Central memory CD4-positive, alpha-beta T cell (primary cell): ENCODE results near the gene LAG3.
A peak's percentile ranks its signal among the peaks of the same experiment; 100 is the strongest.
"Not testable (repeated sequence)": the region's sequence is repeated elsewhere in the genome, so short reads cannot be mapped to it uniquely, and the experiment has no call there.

ENCODE experiments used
- DNase-seq: peaks from one replicate; pipeline ENCODE4 v3.0.0; 2022
- total RNA-seq, 3 experiments: gene quantifications; one replicate each; lab custom pipeline; 2026; lab: John Stamatoyannopoulos, UW

Gene LAG3
- 0.49 to 4.1 (median 0.78) reads per million in 3 experiments for total RNA-seq

DNA sequence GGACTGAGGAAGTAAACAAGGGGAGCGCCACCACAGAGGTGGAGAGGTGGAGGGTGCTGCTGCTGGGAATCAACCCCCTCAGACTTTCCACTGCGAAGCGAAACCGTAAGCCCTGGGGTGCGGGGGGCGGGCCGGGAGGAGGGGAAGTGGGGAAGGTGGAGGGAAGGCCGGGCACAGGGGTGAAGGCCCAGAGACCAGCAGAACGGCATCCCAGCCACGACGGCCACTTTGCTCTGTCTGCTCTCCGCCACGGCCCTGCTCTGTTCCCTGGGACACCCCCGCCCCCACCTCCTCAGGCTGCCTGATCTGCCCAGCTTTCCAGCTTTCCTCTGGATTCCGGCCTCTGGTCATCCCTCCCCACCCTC is at the start of gene LAG3:
Gene LAG3, plus strand, starts transcription at position 190 of the 365 bp plus-strand sequence. CDS start 333 bp downstream, outside the sequence.
- no peak for DNase-seq

DNA sequence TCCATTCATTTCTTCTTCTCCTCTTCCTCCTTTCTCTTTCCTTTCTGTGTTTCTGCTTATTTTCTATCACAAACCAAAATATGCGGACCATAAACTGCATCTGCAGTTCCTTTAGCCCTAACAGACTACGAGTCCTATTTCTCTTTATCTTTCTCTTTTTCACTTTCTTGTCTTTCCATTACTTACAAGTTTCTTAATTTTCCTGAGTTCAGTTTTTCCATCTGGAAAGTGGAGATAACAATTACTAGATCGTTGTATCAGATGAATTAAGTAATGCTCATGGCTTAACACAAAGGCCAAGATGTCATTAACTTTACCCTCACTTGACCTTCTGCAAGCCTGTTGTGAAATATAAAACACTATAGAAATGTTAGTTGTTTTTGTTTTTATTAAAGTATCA is 49.5 kb upstream of the LAG3 start:
- no peak for DNase-seq

DNA sequence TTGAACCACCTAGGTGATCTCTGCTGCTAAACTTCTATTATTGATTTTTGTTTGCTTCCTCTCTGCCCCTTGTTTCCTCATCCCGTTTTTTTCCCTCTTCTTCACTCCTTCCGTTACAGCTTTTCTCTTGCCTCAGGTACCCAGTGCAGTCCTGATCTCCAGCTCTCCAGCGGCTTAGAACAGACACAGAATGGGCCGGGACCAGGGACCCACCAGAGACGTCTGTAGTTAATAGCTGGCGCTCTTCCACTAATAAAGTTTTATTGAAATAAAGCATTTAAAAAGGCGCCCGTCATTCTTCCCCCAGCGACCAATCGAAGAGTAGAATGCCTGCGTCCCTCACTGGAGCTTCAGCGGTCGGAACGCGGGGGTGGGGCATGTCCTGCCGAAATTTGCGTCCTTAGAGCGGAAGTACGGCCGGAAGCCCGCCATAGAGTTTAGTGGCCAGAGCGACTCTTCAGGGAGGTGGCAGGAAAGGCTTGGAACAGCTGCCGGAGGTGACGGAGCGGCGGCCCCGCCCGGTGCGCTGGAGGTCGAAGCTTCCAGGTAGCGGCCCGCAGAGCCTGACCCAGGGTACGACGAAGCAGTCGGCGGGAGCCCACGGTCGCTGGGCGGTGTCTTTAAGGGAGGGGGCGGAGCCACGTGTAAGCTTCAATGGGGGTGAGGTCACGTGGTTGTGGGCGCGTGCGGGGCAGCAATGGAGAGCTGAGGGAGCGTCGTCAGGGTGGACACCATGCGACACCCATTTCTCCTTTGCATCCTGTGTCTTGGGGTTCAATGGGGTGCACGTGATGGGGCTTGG is 48.5 kb upstream of the LAG3 start, which contains the start of gene COPS7A:
Gene COPS7A, plus strand, starts transcription at position 440 of the 802 bp plus-strand sequence. CDS start 611 bp downstream, outside the sequence.
- peak; percentile 95 for DNase-seq

DNA sequence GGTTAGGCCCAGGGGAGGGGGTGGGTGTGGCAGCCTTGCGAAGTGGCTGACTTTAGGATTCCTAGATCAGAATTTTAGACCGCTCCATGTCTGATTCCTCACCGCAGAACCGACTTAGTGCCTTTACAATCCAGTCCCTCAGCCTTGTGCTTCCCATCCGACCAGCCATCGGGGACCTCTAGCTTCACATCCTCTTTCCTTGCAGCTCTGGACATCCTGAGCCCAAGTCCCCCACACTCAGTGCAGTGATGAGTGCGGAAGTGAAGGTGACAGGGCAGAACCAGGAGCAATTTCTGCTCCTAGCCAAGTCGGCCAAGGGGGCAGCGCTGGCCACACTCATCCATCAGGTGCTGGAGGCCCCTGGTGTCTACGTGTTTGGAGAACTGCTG is 47.9 kb upstream of the LAG3 start:
- DNase-seq: peak; percentile 27

DNA sequence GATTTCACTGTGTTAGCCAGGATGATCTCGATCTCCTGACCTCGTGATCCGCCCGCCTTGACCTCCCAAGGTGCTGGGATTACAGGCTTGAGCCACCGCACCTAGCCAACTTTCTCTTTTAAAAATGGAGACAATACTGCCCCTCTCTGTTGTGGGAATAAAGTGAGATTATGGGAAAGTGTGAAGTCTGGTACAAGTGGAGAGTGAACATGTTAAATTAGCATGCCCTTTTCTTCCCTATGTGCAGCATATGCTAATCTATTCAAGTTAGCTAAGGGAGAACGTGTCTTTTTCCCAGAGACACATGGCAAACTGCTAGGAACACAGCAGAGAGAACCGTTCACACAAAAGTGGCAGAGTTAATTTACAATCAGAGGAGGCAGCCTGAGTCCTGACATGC is 47.0 kb upstream of the LAG3 start:
- DNase-seq: no peak

DNA sequence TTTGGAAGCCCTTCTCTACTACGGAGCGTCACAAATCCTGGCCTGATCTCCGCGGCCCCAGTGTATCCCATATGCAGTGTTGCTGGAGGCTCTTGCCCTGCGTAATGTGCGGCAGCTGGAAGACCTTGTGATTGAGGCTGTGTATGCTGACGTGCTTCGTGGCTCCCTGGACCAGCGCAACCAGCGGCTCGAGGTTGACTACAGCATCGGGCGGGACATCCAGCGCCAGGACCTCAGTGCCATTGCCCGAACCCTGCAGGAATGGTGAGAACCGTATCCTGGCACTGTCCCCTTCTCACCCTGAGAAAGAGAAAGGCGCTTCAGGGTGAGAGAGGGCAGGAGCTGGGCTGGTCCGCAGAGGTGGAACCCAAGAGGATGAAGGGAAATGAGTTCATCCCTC is 43.1 kb upstream of the LAG3 start:
- DNase-seq: no peak

DNA sequence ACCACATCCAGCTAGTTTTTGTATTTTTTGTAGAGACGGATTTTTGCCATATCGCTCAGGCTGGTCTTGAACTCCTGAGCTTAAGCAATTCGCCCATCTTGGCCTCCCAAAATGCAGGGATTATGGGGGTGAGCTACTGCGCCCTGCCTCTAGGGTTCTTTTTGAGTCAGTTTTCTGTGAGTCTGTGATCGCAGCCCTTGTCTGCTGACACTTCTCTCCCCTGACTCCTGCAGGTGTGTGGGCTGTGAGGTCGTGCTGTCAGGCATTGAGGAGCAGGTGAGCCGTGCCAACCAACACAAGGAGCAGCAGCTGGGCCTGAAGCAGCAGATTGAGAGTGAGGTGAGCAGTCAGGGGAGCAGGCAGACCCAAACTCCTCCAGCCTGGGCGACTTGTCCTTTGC is 42.2 kb upstream of the LAG3 start:
- DNase-seq: no peak

DNA sequence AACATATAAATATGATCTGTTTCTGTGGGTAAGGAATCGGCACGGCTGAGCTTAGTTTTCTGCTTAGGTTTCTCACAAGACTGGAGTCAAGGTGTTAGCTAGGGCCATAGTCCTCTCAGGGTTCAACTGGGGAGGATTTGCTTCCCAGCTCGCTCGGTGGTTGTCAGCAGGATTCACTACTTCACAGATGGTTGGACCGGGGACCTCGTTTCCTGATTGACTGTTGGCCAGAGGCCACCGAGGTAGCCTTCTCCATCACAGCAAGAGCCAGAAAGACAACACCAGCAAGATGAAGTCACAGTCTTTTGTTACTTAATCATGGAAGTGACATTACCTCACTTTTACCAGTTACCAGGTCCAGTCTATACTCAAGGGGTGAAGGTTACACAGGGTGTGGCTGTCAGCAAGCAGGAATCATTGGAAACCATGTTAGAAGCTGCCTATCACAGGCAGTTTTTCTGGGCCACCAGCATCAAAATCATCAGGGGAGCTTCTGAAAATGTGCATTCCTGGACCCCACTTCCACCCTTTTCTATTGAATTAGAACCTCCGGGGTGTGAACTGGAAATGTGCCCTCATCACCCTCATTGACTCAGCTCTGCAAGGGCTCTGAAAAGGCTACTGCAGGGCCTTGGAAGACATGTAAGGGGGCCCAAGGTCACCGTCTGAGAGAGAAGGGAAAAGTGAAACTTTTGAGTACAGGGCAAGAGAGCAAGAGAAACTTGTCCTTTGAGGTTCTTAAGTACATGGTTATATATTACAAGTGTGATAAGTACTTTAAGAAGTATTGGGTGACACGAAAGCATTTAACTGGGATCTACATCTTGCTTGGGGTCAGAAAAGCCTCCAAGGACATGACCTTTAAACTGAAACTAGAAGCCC is 37.6 kb upstream of the LAG3 start:
- DNase-seq: no peak

DNA sequence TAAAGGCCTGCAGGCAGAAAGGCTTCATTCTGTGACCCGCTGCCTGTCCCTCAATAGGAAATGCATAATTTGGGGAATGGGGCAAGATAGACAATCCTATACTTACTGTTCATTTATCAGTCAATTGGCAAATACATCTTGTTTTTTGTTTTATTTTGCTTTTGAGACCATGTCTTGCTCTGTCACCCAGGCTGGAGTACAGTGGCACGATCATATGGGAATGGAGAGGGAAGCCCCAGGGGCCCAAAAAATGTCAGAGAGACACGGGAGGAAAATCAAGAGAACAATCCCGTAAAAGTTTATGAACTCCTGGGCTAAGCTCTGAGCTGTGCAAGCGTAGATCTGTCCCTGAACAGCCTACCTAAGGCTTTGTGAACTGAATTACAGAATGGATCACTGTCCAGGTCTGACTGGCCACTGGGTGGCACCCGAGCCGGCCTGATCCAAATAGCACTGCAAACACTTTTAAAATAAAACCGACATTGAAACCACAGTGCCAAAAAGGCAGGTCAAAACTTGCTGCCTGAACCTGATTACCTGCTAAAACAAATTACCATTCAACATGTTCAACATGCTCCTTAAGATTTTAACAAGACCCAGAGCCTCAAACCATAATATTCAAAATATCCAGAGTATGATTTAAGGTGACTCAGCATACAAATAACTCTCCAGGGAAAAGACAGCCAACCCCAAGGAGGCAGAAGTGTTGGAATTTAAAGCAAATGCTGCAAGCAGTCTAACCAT is 36.7 kb upstream of the LAG3 start:
- DNase-seq: peak; percentile 21

DNA sequence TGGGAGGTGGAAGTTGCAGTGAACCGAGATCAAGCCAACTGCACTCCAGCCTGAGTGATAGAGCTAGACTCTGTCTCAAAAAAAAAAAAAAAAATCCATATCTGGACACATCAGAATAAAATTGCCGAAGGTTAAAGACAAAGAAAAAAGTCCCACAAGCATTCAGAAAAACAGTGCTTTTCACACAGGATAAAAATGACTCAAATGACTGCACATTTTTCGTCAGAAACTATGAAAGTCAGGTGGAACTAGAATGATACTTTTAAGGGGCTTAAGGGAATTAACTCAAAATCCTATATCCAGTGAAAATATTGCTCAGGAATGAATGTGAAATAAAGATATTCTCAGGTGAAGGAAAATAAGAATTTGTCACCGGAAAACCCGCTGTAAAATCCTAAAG is 35.6 kb upstream of the LAG3 start:
- DNase-seq: no peak

DNA sequence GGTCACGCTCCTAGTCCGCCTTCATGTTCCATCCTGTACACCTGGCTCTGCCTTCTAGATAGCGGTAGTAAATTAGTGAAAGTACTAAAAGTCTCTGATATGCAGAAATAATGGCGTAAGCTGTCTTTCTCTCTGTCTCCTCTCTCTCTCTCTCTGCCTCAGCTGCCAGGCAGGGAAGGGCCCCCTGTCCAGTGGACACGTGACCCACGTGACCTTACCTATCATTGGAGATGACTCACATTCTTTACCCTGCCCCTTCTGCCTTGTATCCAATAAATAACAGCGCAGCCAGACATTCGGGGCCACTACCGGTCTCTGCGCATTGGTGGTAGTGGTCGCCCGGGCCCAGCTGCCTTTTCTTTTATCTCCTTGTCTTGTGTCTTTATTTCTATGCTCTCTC is 30.2 kb upstream of the LAG3 start:
- not testable (repeated sequence) for DNase-seq

DNA sequence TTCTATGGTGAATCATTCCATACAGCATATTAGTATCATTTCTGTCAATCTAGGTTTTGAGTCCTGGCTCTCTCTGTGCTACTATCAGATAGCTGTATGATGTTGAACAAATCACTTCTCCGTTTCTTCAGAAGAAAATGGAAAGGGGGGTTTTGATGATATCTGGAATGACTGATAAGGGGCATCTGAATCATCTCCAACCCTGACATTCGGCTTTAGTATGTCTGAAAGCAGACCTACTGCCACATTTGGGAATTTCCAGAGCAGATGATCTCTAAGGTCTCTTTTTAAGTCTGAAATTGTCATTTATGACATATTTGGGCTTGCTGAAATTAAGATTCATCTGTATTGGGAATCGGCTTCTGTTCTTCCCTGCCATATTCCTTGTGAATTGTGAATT is 29.5 kb upstream of the LAG3 start:
- no peak for DNase-seq

DNA sequence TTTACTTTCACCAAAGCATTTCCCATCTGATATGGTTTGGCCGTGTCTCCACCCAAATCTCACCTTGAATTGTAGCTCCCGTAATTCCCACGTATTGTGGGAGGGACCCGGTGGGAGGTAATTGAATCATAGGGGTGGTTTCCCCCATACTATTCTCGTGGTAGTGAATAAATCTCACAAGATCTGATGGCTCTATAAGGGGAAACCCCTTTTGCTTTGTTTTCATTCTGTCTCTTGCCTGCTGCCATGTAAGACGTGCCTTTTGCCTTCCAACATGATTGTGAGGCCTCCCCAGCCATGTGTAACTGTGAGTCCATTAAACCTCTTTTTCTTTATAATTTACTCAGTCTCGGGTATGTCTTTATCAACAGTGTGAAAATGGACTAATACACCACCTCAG is 29.0 kb upstream of the LAG3 start:
- not testable (repeated sequence) for DNase-seq

DNA sequence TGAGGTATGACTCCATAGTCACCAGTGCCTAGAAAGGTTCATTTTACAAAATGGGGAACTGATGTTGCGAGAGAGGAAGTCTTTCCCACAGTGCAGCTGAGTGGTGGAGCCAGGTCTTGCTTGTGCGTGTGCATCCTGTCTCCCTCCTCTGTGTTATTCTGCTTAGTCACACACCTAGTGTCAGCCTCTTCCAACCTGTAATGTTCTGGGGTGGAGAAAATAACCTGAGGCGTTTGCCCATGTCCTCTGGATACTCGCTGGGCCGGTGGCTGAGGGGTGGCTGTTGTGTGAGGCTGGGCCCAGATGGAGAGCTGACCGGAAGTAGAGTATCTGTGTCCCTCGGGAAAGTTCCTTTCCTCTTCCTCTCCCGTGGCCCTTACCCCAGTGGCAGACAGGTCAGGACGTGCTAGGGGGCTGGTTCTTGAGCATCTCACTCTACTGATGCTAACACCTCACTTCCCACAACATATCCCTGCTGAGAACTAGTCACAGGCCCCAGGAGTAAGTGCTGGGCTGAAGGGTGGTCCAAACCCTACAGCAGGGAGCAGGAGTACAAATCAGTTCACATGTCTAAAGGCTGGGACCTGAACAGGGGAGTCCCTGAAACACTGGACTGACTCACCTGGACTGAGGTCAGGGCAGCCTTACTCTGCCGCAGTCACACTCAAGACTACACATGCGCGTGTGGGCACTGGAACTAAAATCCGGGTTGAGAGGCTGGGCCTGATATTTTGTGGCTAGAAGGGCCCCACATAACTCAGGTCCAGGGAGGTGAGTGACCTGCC is 26.4 kb upstream of the LAG3 start:
- DNase-seq: no peak

DNA sequence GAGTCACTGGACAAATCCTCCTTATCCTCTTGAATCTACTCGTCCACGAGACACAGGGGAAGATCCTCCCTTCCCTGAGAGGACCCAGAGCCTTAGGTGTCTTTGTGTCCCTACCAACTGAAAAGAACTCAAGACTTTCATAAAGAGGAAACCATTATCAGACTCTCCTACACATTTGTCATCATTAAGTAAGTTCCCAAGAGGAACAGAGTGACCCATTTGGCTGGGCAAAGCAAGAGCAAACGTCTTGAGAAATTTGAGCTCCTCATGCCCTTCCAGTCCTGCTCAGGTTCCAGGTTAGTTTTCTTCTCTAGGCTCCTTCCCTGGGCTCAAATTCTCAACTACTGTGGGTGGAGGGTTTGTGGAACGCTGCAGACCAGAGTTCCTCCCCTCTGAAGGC is 25.1 kb upstream of the LAG3 start:
- no peak for DNase-seq

DNA sequence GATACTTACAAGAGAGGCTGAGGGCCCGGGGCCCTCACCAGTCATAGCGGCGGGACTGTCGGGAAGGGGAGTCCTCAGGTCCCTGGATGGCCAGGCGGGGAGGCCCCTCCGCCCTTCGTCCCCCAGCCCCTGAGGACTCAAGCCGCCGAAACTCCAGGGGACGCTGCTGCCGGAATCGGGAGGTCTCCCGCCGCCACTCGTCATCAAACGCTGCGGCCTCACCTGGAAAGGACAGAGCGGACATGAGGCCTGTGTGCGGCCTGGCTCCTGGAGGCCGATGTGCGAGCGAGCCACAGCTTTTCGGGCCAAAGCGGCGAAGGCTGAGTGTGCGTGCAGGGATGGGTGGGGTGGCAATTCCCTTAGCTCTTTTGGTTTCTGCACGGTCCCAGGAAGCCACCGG is 23.6 kb upstream of the LAG3 start:
- DNase-seq: no peak

DNA sequence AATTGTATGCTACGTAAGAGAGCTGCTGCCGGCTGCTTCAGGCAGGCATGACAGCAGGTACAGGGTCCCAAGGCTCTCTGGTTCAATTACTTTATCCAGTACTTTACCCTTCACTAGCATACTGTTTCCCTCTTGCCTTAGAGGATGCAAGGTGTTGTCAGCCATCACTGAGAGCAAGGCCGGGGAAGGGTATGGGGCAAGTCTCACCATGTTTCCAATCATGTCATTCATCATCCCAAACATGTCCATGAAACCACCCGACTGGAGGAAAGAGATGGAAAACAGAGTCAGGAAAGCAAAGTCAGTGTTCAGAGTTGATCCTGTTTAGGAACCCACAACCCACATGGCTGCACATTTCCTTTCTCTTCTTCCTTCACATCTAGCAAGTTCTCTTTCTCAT is 21.8 kb upstream of the LAG3 start:
- no peak for DNase-seq

DNA sequence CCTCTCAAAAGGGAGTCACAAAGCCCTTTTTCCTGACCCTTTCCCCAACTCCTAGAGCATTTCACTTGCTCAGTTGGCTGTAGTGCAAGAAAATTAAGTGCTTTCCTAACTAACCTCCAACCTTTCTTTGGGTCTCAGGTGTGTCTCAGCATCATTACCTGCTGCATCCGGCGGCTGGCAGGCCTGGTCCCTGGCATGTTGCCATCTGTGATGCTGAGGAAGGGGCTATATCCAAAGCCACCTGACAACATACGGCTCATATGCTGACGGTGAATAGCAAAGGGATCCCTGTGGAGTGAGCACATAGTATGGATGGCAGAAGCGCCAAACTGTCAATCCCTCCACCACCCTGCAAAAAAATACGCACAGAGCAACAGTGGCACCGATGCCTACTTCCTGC is 20.6 kb upstream of the LAG3 start:
- no peak for DNase-seq

DNA sequence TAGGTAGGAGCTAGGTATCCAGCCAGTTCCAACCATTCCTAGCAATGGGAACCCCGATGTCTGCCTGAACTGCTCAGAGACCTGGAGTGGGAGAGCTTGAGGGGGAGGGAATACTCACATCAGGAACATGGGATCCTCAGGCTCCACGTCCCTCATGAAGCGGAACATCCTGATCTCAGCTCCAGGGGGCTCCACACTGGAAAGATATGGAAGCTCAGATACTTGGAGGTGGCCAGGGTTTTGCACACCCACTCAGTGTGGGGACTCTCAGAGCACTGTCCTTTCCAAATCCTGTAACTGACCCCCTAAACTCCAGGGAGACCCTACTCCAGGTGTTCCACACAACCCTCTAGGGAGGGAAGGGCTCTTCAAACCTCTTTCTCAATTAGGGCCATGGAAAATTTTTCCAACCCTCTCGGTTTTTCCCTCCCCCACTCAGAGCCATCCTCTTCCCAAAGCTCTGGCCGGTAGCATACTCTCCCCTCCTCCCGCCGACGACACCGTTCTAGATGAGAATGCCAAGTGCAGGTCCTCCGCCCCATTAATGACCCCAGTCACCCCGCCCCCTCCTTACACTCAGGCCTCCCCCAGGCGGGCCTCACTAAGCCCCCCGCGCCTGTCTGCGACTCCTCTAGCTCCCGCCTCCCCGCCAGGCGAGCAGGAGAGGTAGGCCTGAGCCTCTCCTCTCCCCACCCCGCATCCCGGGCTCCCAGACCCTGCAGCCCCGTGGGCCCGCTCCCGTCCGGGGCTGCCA is 20.0 kb upstream of the LAG3 start:
- DNase-seq: no peak

DNA sequence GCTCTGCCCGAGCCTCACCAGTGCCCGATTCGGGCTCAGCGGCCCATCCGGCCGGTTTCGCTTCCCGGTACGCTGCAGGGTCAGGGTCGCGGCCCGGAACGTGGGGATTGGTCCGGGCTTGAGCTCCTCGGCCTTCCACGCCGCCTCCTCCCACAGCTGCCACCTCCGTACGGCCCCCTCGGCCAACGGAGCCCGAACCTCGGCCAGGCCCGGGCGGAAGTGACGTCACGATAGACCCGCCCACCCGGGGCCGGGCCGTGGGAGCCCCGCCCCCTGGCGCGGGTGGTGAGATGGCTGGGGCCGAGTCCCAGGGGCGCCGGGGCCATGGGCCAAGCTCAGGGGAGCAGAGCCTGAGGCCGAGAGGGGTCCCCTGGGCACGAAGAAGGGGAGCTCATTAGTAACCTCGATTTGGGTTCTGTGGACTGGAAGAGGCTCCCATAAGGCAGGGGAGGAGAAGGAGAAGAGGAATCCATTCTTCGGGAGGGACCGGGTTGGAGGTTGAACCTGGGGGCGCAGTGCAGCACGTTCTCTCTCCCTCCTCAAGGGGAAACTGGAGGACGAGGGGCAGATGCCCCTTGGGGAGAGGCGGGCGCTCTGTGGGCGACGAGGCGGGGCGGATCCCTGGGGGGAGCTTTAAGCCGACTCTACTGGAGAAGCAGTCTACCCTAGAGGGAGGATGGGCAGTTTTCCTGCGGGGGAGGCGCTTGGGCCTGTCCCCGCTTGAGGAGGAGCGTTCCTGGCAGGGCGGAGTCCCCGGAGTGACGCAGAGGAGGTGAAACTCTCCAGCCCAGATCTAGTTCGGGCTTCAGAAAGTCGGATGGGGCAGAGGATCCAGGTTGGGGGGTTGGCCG is 19.2 kb upstream of the LAG3 start, which contains the start of gene MLF2:
Gene MLF2, minus strand, starts transcription at position 221 of the 851 bp plus-strand sequence. CDS start 807 bp downstream, outside the sequence.
- peak; percentile 97 for DNase-seq
